NCI-H526 treated with DMSO at 0.1 percent for 48 hours (cell line): ENCODE measurements around the gene KCNQ2.

Source experiments
- DNase-seq: peaks from one replicate; lab custom pipeline; 2025; lab: John Stamatoyannopoulos, UW

Gene KCNQ2

DNA sequence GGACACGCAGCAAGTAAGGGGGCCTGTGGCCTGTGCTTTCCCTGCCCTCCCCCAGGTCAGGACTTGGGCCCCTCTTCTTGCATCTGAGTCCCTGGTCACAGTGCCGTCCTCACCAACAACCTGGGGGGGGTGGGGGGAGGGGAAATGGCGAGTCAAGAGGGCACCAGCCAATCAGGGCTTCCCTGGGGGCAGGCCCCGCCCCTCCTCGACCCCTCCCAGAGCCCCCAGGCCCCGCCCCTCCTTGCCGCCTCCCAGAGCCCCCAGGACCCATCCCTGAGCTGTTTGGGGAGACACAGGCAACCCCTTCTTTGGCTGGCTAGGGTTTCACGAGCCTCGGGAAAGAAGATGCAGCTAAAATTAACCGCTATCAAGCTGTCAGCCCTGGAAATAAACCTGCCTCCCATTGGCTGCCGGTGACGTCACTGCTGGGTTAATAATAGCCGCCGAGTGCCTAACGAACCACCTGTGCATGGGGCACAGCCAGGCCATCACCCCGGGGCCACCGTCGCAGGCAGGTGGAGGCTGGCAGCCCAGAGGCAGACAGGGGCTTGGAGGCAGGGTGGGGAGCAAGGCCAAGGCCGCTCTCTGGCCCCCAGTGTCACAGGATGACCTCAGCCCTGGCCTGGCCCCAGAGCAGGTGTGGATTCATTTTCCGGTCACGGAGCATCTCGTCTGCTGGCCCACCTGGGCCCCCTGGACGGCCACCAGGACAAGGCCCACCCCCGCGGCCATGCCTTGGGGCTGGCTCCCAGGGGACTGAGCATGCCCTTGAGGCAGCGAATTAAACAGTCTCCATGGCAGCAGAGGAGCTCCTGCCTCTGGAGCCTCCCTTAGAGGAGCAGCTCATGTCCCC is 29.6 kb upstream of the KCNQ2 start:
- peak; percentile 37 for DNase-seq

DNA sequence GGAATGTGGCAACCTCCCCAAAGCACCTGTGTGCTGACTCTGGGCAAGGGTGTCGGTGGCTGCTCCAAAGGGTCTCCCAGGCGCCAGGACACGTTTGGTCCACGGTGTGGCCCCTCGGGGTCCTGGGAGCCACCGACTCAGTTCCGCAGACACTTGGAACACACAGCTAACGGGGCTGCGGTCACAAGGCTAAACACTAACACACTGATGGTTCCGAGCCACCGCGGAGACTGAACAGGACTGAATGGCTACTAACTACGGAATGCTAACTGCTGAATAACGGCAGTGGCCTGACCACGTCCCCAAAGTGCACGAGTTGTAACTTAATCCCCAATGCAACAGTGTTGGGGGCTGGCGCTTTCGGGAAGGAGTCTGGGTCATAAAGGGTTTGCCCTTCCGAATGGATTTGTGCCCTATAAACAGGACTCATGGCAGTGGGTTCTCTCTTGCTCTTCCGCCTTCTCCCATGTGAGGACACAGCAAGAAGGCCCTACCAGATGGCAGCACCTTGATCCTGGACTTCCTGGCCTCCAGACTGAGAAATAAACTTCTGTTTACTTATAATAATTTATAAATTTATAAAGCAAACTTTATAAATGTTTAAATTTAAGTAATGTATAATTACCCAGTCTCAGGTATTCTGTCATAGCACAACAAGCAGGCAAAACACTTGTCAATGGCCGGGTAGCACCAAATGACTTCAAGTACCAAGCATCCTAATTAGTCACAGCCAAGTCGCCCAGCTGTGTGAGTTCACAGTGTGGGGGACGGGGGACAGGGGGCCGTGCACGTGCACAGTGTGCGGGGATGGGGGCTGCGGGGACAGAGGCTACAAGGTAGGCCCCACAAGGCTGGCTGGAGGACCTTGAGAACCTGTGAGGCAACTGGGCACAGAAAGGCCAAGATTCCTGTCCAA is 28.7 kb upstream of the KCNQ2 start:
- DNase-seq, result no peak

DNA sequence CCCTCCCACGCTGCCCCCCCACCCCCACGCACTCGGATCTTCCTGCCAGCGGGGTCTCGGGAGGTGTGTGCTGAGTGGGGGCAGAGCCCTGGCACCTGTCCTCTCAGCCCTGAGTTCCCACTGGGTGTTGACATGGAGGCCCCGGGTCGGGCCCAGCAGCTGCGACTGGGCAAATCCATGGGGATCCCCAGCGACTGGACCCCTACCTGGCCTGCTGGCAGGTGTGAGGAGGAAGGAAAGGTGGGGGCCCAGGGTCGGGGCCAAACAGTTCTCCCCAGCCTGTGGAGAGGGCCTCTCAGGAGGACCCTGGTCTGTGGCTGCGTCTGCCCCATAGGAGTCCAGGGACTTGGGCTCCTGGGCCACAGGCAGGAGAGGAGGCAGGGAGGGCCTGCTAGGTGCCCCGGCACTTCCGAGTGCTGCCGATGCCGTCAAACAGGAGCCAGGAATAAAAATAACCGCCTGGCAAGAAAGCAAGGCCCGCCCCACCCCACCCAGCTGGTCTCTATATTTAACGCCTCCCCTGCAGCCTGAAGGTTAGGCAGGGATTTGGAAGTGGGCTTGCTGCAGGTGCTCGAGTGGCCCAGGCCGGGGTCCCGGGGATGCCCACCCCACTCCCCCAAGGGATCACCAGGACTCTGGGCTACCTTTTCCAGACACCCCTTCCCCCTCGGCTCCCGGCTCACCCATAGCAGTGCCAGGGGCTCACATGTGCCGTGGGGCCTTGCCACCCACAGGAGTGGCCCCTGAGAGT is 27.9 kb upstream of the KCNQ2 start:
- no peak for DNase-seq

DNA sequence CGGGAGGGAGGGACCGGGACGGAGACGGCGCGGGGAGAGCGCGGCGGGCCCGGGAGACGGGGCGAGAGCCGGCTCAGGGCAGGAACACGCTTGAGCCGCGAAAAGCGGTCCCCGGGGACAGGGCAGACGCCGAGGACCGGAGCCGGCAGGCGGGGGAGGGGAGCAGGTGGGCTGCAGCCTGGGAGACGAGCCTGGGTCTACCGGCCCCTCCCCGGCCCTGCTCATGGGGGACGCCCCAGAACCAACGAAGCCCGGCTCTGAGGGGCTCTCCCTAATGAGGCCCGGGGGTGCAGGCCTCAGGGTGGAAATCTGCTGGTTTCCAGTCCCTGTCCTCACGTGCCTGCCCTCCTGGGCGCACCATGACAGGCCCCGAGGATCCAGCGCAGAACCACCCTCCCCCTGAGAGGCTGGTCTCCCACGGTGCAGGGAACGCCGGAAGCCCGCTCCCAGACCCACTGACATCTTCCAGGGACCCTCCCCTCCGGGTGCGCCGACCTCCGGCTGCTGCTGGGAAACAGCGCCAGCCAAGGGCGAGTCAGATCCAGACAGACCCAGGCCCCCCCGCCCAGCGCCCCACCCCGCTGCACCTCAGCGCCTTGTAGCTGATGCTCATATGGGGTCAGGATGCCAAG is 27.0 kb upstream of the KCNQ2 start:
- DNase-seq, result no peak

DNA sequence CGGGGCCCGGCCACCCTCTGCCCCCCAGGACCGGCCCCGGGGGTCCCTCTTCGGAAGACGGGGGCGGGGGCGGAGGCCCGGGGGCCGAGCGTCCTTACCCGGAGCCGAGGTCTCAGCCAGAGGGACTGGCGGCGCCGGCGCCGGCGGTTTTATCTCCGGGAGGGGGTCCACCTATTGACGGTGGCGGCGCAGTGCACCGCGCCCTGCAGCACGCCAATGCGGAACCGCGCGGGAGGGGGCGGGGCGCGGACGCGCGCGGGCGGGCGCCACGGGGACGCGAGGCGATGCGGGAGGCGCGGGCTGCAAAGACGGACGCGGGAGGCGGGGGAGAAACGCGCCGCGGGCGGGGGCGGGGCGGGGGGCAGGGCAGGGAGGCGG is 26.5 kb upstream of the KCNQ2 start, which contains the start of gene EEF1A2:
Gene EEF1A2, minus strand, starts transcription at position 124 of the 378 bp plus-strand sequence. CDS start 1,320 bp downstream, outside the sequence.
- no peak for DNase-seq

DNA sequence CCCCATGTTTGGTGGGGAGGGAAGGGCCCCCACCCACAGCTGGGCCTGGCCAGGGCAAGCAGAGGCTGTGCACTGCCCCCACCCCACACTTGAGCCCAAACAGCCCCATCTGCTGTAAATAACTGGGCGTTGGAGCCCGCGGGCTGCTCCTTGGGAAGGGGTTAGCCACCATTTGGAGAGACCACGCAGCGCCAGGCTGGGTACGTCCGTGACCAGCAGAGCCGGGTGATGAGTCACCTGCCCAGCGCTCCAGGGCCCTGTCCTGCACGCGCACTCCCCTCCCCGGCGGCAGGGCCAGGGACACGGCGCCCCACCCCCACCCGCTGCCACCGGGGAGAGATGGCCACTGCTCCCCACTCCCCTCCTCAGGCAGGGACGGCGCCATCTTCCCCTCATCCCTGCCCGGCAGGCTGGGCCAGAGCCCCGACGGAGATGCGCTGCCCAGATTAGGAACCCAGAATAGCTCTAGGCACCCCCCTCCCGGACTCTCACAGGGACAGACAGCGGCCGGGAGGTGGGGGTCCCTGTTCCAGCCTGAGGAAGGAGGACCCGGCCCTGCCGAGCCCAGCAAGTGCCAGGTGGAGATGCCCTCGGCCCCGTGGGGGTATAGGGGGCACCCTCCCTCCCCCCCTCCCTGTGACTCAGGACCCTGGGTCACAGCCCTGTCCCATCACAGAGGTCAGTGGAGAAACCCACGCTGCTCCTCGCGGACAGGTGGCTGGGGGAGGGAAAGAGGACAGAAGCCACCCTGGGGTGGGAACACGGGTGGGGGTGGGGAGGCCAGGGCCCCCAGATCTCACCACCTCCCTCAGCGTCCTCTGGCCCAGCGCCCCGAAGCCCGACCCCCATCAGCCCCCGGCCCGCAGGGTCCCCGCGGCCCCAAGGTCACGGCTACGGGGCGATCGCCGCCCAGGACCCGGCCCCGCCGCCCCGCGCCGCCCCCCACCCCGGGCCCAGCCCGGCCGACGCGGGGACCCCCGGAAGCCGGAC is 25.8 kb upstream of the KCNQ2 start:
- DNase-seq, result no peak

DNA sequence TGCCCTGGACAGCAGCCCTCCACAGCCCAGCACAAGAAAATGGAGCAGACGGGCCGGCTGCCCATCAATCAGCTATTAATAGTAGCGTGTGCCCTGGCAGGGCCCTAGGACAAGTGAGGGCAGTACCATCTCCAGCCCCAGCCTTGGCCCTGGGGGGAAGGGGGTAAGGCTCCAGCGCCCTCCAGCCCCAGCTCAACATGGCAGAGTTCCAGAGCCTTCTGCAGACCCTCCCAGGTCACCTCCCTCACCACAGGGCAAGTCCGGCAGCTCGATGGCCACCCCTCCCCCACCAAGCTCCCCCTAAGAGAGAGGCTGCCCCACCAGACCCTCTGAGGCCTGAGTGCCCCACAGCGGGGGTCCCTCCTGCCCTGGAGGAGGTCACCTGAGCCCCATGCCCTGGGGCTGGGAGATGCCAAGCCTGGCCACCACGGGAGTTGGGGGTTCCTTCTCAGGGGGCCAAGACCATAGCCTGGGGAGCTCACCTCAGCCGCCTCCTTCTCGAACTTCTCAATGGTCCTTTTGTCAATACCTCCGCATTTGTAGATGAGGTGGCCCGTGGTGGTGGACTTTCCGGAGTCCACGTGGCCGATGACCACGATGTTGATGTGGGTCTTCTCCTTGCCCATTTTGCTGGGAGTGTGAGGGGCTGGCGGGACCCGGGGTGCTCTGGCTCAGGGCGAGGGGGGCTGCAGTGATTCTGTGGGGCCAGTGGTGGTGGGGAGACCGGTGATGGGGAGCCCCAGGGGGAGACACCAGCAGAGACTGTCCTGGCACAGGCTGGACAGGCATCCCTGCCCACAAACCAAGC is 24.9 kb upstream of the KCNQ2 start:
- DNase-seq, result no peak

DNA sequence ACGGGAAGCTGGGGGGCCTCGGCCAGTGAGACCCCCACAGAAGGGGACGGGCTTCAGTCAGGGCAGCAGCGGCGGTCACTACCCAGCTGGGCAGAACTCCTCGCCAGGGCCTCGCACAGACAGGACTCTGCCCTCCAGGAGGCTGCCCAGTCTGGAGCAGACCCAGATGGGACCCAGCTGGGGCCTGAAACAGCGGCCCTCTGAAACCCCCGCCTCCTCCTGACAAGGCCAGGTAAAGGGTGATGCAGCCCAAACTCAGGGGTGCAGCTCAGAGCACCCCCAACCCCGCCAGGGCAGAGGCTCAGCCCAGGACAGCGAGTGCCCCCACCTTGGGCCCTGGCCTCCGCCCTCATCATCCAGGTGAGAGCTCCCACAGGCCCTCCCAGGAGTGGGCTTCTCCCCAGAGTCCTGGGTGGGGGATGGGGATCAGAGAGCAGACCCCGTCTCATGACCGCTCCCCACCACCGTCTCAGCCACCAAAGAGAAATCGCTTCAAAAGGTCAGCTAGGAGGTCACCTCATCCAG is 24.2 kb upstream of the KCNQ2 start:
- no peak for DNase-seq

DNA sequence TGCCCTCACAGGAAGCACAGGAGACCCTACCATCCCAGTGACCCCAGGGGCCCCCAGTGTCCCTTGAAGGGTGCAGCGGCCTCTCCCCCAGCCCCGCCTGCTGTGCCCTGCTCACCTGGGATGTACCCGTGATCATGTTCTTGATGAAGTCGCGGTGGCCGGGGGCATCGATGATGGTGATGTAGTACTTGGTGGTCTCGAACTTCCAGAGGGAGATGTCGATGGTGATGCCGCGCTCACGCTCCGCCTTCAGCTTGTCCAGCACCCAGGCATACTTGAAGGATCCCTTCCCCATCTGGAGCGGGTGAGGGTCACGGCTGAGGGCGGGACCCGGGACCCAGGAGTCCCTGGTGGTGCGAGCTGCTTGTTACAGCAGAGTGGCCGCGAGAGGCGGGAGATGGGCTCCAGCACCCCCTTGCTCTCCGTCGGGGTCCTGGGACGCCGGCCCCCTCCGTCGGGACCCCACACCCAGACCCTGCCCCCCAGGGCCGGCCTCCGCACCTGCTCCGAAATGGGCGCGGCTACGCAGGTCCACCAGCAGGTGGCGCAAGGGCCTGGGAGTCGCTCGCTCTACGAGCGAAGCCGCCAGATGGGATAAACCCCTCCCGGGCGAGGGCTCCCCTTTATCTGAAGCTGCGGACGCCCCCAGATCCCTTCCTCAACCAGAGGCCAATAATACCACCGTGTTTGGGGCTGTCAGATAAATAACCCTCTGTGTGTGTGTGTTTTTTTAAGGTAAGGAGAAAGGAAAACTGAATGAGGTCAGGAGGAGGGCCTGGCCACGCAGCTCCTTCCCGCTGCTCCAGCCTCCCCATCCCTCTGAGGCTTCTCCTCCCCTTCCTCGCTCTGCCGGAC is 23.5 kb upstream of the KCNQ2 start:
- DNase-seq, result peak; percentile 20

DNA sequence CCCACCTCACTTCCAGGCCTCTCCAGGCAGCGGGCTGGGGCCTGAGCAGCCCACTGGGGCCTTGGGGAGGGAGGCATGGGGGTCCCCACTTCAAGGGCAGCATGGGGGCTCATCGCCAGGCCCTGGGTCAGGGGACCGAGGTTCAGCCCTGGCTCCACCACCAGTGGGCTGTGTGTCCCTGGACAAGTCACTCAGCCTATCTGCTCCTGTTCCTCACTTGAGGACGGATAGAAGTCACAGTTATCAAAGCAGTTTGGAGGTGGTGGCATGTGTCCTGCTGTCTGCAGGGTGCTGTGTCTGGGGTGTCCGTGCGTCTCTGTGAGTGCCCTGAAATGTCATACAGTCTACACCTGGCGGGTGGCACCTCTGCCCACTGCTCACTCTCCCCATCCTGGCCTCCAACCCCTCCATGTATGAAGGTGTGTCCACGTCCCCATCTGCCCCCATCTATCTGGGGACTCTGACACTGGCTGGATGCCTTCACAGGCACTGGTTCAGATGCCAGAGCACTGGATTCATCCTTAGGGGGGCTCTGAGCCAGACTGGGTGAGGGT is 22.8 kb upstream of the KCNQ2 start:
- no peak for DNase-seq

DNA sequence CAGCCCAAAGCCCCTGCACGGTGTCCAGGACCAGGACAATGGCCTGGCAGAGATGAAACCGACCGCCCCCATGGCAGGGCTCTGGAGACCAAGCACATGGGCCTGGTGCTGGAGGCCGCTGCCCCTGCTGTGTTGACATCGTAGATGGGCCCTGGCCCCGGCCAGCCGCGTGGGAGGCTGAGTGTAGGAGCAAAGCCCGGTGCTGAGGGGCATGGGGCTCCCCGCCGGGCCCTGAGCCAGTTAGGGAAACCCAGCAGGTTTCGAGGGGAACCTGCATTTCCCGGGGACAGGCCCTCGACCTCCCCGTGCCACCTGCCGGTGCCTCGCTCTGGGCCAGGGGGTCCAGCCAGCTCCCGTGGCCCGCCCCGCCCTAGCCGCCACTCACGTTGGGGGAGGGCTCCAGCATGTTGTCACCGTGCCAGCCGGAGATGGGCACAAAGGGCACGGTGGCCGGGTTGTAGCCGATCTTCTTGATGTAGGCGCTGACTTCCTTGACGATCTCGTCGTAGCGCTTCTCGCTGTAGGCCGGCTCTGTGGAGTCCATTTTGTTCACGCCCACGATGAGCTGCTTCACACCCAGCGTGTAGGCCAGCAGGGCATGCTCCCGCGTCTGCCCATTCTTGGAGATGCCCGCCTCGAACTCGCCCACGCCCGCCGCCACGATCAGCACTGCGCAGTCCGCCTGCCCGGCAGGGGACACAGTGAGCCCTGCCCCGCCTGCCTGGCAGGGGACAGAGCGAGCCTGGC is 22.1 kb upstream of the KCNQ2 start:
- DNase-seq, result no peak

DNA sequence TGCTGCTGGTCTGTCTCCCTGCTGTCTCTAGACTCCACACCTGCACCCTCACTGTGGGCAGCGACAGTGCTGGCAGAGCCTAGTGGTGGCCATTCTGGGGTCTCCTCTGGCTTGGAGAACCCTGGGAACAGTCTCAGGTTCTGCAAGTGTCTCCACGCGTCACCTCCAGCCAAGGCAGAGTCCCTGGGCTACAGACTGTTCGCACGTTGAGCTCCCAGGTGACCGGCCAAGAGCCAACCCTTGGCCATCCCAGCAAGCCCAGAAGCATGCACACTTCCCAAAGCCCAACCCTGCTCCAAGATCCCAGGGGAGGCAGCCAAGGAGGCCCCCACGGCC is 21.6 kb upstream of the KCNQ2 start:
- DNase-seq, result no peak

DNA sequence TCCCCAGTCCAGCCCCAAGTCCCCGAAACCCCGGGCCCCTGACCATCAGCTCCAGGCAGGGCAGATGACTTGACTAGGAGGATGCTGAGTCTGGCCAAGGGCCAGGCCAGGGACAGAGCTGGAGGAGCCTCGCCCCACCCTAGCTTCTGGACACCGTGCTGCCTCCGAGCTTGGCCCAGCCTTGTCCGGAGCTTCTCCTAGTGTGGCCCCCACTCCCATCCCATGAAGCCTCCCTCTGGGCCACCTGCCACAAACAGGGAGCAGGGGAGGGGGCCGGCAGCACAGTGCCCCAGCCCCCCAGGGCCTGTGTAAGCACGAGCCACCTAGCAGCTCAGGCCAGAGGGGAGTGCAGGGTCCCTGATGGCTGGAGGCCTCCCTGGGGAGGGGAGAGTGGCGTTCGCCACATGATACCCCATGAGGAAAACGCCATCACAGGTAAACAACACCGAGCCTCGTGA is 21.1 kb upstream of the KCNQ2 start:
- DNase-seq, result no peak

DNA sequence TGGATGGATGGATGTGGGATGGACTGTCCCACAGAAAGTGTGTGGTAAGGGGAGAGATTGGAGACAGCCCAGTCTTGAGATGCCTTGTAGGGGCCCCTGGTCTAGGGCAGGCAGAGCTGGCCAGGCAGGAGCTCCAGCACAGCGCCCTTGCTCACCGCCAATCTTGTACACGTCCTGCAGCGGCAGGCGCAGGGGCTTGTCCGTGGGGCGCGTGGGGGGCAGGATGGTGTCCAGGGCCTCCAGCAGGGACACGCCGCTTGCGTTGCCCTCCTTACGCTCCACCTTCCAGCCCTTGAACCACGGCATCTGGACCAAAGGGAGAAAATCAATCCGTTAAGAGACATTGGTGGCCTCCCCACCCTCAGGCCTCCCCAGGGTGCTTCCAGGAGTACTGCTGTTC is 20.5 kb upstream of the KCNQ2 start:
- no peak for DNase-seq

DNA sequence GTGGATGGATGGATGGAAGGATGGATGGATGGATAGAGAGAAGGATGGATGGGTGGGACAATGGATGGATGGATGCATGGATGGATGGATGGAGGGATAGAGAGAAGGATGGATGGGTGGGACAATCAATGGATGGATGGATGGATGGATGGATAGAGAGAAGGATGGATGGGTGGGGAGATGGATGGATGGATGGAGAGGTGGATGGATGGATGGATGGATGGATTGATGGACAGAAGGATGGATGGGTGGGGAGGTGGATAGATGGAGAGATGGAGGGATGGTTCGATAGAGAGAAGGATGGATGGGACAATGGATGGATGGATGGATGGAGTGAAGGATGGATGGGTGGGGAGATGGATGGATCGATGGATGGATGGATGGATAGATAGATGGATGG is 20.1 kb upstream of the KCNQ2 start:
- no peak for DNase-seq

DNA sequence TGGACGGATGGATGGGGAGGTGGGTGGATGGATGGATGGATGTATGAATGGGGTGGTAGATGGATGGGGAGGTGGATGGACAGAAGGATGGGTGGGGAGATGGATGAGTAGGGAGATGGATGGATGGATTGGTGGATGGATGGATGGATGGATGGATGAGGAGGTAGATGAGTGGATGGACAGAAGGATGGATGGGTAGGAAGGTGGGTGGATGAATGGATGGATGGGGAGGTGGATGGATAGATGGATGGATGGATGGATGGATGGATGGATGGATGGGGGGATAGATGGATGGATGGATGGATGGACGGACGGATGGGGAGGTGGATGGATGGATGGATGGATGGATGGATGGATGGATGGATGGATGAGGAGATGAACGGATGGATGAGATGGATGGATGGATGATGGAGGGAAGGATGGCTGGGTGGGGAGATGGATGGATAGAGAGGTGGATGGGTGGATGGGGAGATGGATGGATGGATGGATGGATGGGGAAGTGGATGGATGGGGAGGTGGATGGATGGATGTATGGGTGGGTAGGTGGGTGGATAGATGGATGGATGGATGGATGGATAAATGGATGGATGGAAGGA is 19.3 kb upstream of the KCNQ2 start:
- DNase-seq, result no peak

DNA sequence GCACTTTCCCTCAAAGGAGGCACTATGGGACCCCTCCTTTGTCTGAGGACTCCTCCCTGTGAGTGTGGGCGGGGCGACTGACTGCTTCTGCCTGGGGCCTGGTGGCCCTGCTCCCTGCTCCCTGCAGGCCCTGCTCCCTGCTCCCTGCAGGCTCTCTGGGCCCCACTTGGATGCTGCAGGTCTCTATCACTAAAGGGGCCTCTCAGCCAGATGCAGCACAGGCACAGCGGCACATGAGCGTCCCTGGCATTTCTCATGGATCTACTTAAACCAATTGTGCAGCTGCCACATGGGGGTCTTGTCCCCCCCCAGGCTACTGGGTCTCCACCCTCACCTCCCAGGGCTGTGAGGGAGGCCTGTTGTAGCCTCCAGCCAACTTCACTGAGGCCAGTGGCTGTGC is 18.6 kb upstream of the KCNQ2 start:
- DNase-seq, result no peak
